Astrocyte of the spinal cord (primary cell): ENCODE data around the gene CACUL1.

Experiments used
- DNase-seq: peaks from one replicate; pipeline ENCODE4 v3.0.0; 2011; ENCODE audit warnings: low read depth, low spot score
- H3K4me3 ChIP-seq: 2 replicates; pipeline ENCODE4 v1.5.1; 2011; ENCODE audit warnings: low read depth, mild to moderate bottlenecking, low read length, moderate library complexity
- in situ Hi-C: cut with HindIII; loops from 2 replicates; pipeline ENCODE4 v1.10.0; 2017; ENCODE audit warnings: low sequenced_read_pairs
- TF ChIP-seq, protein P1 (sequence below): IDR thresholded peaks from 2 replicates; pipeline ENCODE4 v1.5.1; 2012; ENCODE audit warnings: low read depth, mild to moderate bottlenecking, low read length, inconsistent platforms

Gene CACUL1

DNA sequence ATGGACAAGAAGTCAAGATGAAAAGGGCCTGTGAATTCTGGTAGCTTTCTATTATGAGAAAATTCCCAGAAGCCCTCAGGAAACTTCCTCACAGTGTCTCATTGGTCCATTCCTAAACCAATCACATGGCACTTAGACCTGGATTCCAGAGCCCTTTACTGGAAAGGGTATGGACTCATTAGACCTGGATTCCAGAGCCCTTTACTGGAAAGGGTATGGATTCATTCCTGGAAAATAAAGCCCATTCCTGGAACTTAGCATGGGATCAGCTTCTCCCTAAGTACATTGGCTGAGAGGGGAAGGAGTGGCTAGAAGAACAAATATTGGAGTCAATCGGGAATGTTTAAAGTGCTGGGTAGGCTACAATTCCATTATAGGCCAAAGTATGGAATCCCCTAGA, 3.7 kb upstream of the CACUL1 start:
- in situ Hi-C loops: no loop called here
- TF ChIP-seq, protein P1, sequence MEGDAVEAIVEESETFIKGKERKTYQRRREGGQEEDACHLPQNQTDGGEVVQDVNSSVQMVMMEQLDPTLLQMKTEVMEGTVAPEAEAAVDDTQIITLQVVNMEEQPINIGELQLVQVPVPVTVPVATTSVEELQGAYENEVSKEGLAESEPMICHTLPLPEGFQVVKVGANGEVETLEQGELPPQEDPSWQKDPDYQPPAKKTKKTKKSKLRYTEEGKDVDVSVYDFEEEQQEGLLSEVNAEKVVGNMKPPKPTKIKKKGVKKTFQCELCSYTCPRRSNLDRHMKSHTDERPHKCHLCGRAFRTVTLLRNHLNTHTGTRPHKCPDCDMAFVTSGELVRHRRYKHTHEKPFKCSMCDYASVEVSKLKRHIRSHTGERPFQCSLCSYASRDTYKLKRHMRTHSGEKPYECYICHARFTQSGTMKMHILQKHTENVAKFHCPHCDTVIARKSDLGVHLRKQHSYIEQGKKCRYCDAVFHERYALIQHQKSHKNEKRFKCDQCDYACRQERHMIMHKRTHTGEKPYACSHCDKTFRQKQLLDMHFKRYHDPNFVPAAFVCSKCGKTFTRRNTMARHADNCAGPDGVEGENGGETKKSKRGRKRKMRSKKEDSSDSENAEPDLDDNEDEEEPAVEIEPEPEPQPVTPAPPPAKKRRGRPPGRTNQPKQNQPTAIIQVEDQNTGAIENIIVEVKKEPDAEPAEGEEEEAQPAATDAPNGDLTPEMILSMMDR: no peak
- DNase-seq: no peak
- no peak overlapping the region for H3K4me3 ChIP-seq

DNA sequence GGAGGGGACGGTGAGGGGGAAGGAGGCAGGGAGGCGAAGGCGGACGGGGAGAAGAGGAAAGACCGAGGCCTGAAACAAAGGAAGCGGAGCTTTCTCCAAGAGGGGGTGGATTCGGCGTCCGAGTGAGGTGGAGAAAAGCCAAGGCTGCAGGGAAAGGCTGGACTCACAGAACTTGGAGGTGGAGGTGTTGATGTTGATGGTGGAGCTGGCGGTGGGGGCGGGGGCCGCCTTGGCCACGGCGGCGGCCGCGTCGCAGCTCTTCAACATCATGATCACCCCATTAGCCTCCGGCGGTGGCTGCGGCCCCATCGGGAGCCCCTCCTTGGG, 578 bp downstream of the CACUL1 start:
- peak overlapping the region; percentile 58 for H3K4me3 ChIP-seq
- TF ChIP-seq, protein P1: no peak
- in situ Hi-C loops: no loop called here
- DNase-seq: peak; percentile 49

DNA sequence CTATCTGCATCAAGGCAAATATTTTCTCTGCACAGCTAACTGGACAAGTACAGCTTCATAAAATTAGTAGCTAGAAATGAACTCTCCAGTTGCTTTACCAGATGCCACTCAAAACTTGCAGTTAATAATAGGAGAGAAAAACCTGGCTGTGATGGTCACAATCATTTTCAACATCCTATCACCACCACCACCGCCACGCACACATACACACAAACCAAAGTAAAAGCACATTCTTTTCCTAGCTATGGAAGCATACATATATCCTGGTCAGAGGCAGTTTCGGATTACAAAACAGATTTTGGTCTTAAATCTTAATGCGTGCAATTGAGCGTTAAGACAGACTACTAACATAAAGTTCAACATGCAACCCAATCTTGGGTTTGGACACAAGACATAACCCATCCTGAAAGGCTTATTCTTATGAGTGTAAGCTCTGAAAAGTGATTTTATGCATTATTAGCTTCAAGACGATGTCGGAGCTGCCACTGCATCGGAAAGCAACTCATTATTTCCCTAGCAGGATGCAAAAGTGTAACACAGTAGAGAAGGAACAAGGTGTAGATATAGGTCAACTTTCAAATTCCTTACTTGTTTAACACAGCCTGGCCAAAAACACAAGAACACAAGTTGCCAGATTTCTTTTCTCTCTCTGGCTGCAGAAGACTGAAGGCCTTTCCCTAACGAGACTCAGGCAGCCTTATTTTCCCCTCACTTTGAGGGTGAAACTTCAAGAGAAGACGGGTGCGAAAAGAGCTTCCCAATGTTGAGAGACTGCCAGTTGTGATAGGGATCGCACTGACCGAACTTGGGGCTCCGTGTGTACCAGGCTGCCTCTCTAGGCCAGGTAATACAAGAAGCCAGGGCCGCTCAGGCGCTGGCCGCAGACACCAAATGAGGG, 1.2 kb downstream of the CACUL1 start:
- DNase-seq: peak; percentile 28
- TF ChIP-seq, protein P1: no peak
- H3K4me3 ChIP-seq: peak overlapping the region; percentile 58
- in situ Hi-C loops: no loop called here

DNA sequence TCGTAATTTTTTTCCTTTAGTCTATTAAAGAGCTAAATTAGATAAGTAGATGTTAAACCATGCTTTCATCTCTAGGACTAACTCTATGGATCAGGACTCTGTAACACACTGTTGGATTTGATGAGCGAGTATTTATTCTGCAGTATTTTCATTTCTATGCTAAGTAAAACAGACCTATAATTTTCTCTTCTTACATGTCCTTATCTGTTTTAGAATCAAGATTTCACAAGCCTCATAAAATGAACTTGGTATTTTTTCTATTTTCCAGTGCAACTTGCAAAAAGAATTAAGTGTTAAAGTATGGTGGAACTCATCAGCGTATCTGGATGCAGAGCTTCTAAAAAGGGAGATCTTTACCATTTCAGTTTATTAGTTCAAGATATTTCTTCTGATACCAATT, 2.4 kb downstream of the CACUL1 start:
- H3K4me3 ChIP-seq: no peak overlapping the region
- in situ Hi-C loops: no loop called here
- TF ChIP-seq, protein P1: no peak
- no peak for DNase-seq

DNA sequence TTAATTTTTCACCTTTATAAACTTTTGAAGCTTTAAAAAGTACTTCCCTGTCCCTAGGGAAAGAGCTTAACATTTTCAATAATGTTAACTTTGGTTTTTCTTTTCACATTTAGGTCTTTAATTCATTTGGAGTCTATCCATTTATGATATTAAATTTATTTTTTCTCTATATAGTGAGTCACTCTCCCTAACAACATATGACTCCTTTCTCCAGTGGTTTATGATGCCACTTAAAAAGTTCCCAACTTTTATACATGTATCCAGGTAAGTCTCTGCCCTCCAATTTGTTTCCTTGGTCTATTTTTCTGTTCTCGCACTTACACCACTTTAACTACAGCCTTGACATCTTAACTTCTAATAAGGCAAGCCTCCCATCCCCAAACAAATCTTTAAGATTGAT, 3.5 kb downstream of the CACUL1 start:
- DNase-seq: no peak
- in situ Hi-C loops: no loop called here
- TF ChIP-seq, protein P1: no peak
- H3K4me3 ChIP-seq: no peak overlapping the region

DNA sequence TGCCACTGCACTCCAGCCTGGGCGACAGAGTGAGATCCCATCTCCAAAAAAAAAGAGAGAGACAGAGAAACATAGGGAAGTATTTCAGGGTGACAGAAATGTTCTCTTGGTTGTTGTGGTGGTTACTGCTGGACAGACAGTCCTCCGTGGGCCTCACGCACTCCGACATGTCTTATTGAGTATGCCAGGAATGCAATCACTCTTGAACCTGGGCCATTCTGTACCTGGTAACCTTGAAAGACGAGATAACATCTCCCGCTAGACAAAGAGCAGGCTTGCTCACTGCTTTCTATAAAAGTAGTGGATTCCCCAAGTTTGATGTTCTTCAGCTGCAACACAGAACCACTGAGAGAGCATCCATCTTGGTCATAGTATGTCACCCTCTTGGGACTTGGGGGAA, 6.7 kb downstream of the CACUL1 start:
- no peak for DNase-seq
- in situ Hi-C loops: no loop called here
- no peak overlapping the region for H3K4me3 ChIP-seq
- TF ChIP-seq, protein P1: no peak
